T follicular helper cell (primary cell): ENCODE measurements around the gene PPM1H.

Experiments used
- DNase-seq: peaks from one replicate; pipeline ENCODE4 v3.0.0-alpha.2; 2020; ENCODE audit warnings: low read depth

Gene PPM1H

GRCh38 chr12:62873116-62873825, 61.7 kb downstream of the PPM1H start:
- no peak for DNase-seq

GRCh38 chr12:62868820-62869219, 66.1 kb downstream of the PPM1H start:
- DNase-seq = no peak

GRCh38 chr12:62866451-62867082, 68.4 kb downstream of the PPM1H start:
- no peak for DNase-seq

GRCh38 chr12:62865937-62866336, 69.0 kb downstream of the PPM1H start:
- no peak for DNase-seq

GRCh38 chr12:62865065-62865464, 69.9 kb downstream of the PPM1H start:
- DNase-seq = no peak

GRCh38 chr12:62862259-62862881, 72.6 kb downstream of the PPM1H start:
- DNase-seq = no peak

GRCh38 chr12:62861586-62861985, 73.4 kb downstream of the PPM1H start:
- no peak for DNase-seq

GRCh38 chr12:62860501-62861411, 74.2 kb downstream of the PPM1H start:
- DNase-seq = no peak

GRCh38 chr12:62860020-62860419, 74.9 kb downstream of the PPM1H start:
- no peak for DNase-seq

GRCh38 chr12:62859321-62859737, 75.6 kb downstream of the PPM1H start:
- no peak for DNase-seq

GRCh38 chr12:62856454-62856853, 78.5 kb downstream of the PPM1H start:
- no peak for DNase-seq

GRCh38 chr12:62854024-62854423, 80.9 kb downstream of the PPM1H start:
- DNase-seq = no peak

GRCh38 chr12:62849398-62849797, 85.6 kb downstream of the PPM1H start:
- DNase-seq = no peak

GRCh38 chr12:62848418-62848817, 86.5 kb downstream of the PPM1H start:
- no peak for DNase-seq

- no peak for DNase-seq
These were observed 87.2 kb downstream of the PPM1H start for GRCh38 chr12:62847709-62848108.

GRCh38 chr12:62846491-62846890, 88.5 kb downstream of the PPM1H start:
- DNase-seq = no peak

GRCh38 chr12:62844915-62845314, 90.0 kb downstream of the PPM1H start:
- no peak for DNase-seq

GRCh38 chr12:62843716-62844115, 91.2 kb downstream of the PPM1H start:
- no peak for DNase-seq

GRCh38 chr12:62841846-62842245, 93.1 kb downstream of the PPM1H start:
- DNase-seq = no peak

GRCh38 chr12:62840806-62841205, 94.1 kb downstream of the PPM1H start:
- no peak for DNase-seq

GRCh38 chr12:62839869-62840660, 94.9 kb downstream of the PPM1H start:
- DNase-seq = no peak
